ENCODE data around the gene ERC1.
"Not testable (repeated sequence)": the region's sequence is repeated elsewhere in the genome, so short reads cannot be mapped to it uniquely, and the experiment has no call there.

ERC1 gene

GRCh38 chr12:1073652-1074051 lies 82.6 kb downstream of the ERC1 start:
- DNase-seq (ENCODE audit: low read depth, low spot score), result no peak

- DNase-seq (ENCODE audit: low read depth, low spot score), result no peak
Observed at GRCh38 chr12:1077036-1077803, 86.2 kb downstream of the ERC1 start.

- DNase-seq (ENCODE audit: low read depth, low spot score), result no peak
Observed at GRCh38 chr12:1078002-1078401, 87.0 kb downstream of the ERC1 start.

- no peak for DNase-seq (ENCODE audit: low read depth, low spot score)
Observed at GRCh38 chr12:1080520-1081223, 89.6 kb downstream of the ERC1 start.

GRCh38 chr12:1083151-1083888 lies 92.3 kb downstream of the ERC1 start:
- DNase-seq (ENCODE audit: low read depth, low spot score), result peak; percentile 44

- DNase-seq (ENCODE audit: low read depth, low spot score), result no peak
Observed at GRCh38 chr12:1083889-1084262, 92.9 kb downstream of the ERC1 start.

- DNase-seq (ENCODE audit: low read depth, low spot score), result no peak
Observed at GRCh38 chr12:1091350-1091749, 100.3 kb downstream of the ERC1 start.

GRCh38 chr12:1093166-1093751 lies 102.2 kb downstream of the ERC1 start:
- peak; percentile 49 for DNase-seq (ENCODE audit: low read depth, low spot score)

- no peak for DNase-seq (ENCODE audit: low read depth, low spot score)
Observed at GRCh38 chr12:1094714-1095113, 103.7 kb downstream of the ERC1 start.

- no peak for DNase-seq (ENCODE audit: low read depth, low spot score)
Observed at GRCh38 chr12:1099158-1099557, 108.1 kb downstream of the ERC1 start.

GRCh38 chr12:1099618-1100017 lies 108.6 kb downstream of the ERC1 start:
- DNase-seq (ENCODE audit: low read depth, low spot score), result not testable (repeated sequence)

- no peak for DNase-seq (ENCODE audit: low read depth, low spot score)
Observed at GRCh38 chr12:1102115-1102514, 111.1 kb downstream of the ERC1 start.

- DNase-seq (ENCODE audit: low read depth, low spot score), result no peak
Observed at GRCh38 chr12:1102791-1103450, 111.9 kb downstream of the ERC1 start.

- DNase-seq (ENCODE audit: low read depth, low spot score), result no peak
Observed at GRCh38 chr12:1103632-1104031, 112.6 kb downstream of the ERC1 start.

- DNase-seq (ENCODE audit: low read depth, low spot score), result no peak
Observed at GRCh38 chr12:1104088-1104800, 113.2 kb downstream of the ERC1 start.

- no peak for DNase-seq (ENCODE audit: low read depth, low spot score)
Observed at GRCh38 chr12:1107669-1108068, 116.6 kb downstream of the ERC1 start.

GRCh38 chr12:1108276-1108675 lies 117.3 kb downstream of the ERC1 start:
- no peak for DNase-seq (ENCODE audit: low read depth, low spot score)

GRCh38 chr12:1115484-1116231 lies 124.6 kb downstream of the ERC1 start:
- DNase-seq (ENCODE audit: low read depth, low spot score), result no peak

- DNase-seq (ENCODE audit: low read depth, low spot score), result no peak
Observed at GRCh38 chr12:1117371-1117770, 126.3 kb downstream of the ERC1 start.

- peak; percentile 50 for DNase-seq (ENCODE audit: low read depth, low spot score)
Observed at GRCh38 chr12:1117970-1118563, 127.0 kb downstream of the ERC1 start.

Data from ELF-1 (cell line).